Gastrocnemius medialis (tissue), 4 donors: ENCODE data around the gene UCK1. TPM values are rescaled to one million over a fixed set of nuclear protein-coding genes. Genes with fewer than 3 reads are reported as not detected.

Source experiments
- ATAC-seq, 2 donors: fragments of 150-250 bp; one replicate each; pipeline ENCODE4 v1.9.1; 2016
- DNase-seq, 2 donors: peaks; one replicate each; pipeline ENCODE4 v3.0.0-alpha.2; 2019
- H3K27ac ChIP-seq, 4 donors: fragments of 200-600 bp; sonication (generic); 1 replicate in 1 of 4; 2 replicates in 3 of 4; pipeline ENCODE4 v1.5.1; 2016 to 2018; ENCODE audit warnings: mild to moderate bottlenecking in 2 of 4, moderate library complexity in 1 of 4
- H3K27me3 ChIP-seq, 3 donors: fragments of 200-600 bp; sonication (generic) in 2 of 3; 1 replicate in 1 of 3; 2 replicates in 2 of 3; pipeline versions ENCODE4 v1.5.1 to v1.6.0; 2016 to 2019; ENCODE audit warnings: mild to moderate bottlenecking in 1 of 3, moderate library complexity in 1 of 3
- H3K36me3 ChIP-seq, 2 donors: fragments of 200-600 bp; sonication (generic) in 1 of 2; one replicate each; pipeline ENCODE4 v1.5.1; 2017 to 2018
- H3K4me1 ChIP-seq, 2 donors: fragments of 200-600 bp; sonication (generic) in 1 of 2; one replicate each; pipeline ENCODE4 v1.5.1; 2016 to 2017; ENCODE audit warnings: mild to moderate bottlenecking in 2 of 2
- H3K4me3 ChIP-seq, 4 donors: fragments of 200-600 bp; sonication (generic) in 3 of 4; 1 replicate in 1 of 4; 2 replicates in 3 of 4; pipeline ENCODE4 v1.5.1; 2016 to 2019; ENCODE audit warnings: mild to moderate bottlenecking in 2 of 4
- H3K9me3 ChIP-seq, 3 donors: fragments of 200-600 bp; sonication (generic) in 2 of 3; 1 replicate in 1 of 3; 2 replicates in 2 of 3; pipeline ENCODE4 v1.5.1; 2016 to 2019
- CTCF ChIP-seq, 5 experiments: fragments of 450-650 bp in 3 of 5; fragments of 200-600 bp in 2 of 5; sonication (generic) in 2 of 5; IDR thresholded peaks in 4 of 5; conservative IDR thresholded peaks in 1 of 5; 1 replicate in 4 of 5; 2 replicates in 1 of 5; pipeline ENCODE4 v1.5.1; 2016 to 2019; ENCODE audit warnings: antibody characterized with exemption in 5 of 5, mild to moderate bottlenecking in 3 of 5, moderate library complexity in 3 of 5
- POLR2A ChIP-seq, 2 donors: fragments of 450-650 bp; IDR thresholded peaks; one replicate each; pipeline ENCODE4 v1.6.1; 2017; ENCODE audit warnings: antibody characterized with exemption in 2 of 2, mild to moderate bottlenecking in 2 of 2, moderate library complexity in 2 of 2
- in situ Hi-C, 4 donors: fragments of 200-750 bp; cut with MboI; loops; one replicate each; pipeline versions ENCODE4 v1.15.0 to v1.8.0; 2017; ENCODE audit warnings: low sequenced_read_pairs in 4 of 4
- intact Hi-C: fragments of 100-400 bp; cut with DNase I; formaldehyde crosslinking; loops from one replicate; pipeline ENCODE4 v1.15.1; 2023; ENCODE audit warnings: low total_unique reads
- total RNA-seq, 4 donors: library from RNA; depleted of rRNA; stranded (reverse); fragments of >200 nt; gene quantifications; one replicate each; pipeline versions ENCODE4 v1.1.0 to v1.2.3, GENCODE V29; 2016

UCK1 gene
- total RNA-seq, 4 donors from 2014 or later, result 39.7 to 86.9 (median 43.9) TPM

- in situ Hi-C loops (loop anchor here in 2 of 4 donors (25.0 kb wide), 1 partner anchor 90 kb away; the partner anchor contains the start of gene PRRC2B (in 2 of the 2)), intact Hi-C loops (no loop called here)
- H3K36me3 ChIP-seq, result peaks cover 9 to 80% of the 10 kb centered on the region in 2 donors
- no peak for TF ChIP-seq CTCF (IDR thresholded peaks at IDR 0.05 in 4 of 5, conservative IDR thresholded peaks at IDR 0.05 in 1 of 5)
- TF ChIP-seq POLR2A (IDR thresholded peaks at IDR 0.05), result peak in 1 of 2 donors; percentile 16
- H3K9me3 ChIP-seq, result no peaks in the 10 kb centered on the region
- H3K27ac ChIP-seq, result peak overlapping the region; percentile 73 to 90 (median 80)
- DNase-seq (peak; percentile 73 to 91), ATAC-seq (peak in 1 of 2 donors; percentile 77)
- no peaks in the 10 kb centered on the region for H3K27me3 ChIP-seq
- peaks cover 12 to 30% of the 10 kb centered on the region in 2 donors for H3K4me1 ChIP-seq
- no peak overlapping the region for H3K4me3 ChIP-seq
Measured at GRCh38 chr9:131476777-131477345, 54.2 kb downstream of the UCK1 start.

GRCh38 chr9:131475956-131476776 lies 54.9 kb downstream of the UCK1 start:
- in situ Hi-C loops (loop anchor here in 2 of 4 donors (25.0 kb wide), 1 partner anchor 89 kb away; the partner anchor contains the start of gene PRRC2B (in 2 of the 2)), intact Hi-C loops (no loop called here)
- no peak overlapping the region for H3K4me3 ChIP-seq
- no peak for DNase-seq
- no peaks in the 10 kb centered on the region for H3K27me3 ChIP-seq
- ATAC-seq, result peak; percentile 34 to 77
- H3K27ac ChIP-seq, result peak overlapping the region; percentile 73 to 90 (median 80)
- peaks cover 9 to 80% of the 10 kb centered on the region in 2 donors for H3K36me3 ChIP-seq
- peaks cover 12 to 25% of the 10 kb centered on the region in 2 donors for H3K4me1 ChIP-seq
- TF ChIP-seq POLR2A (IDR thresholded peaks at IDR 0.05) (peak in 1 of 2 donors; percentile 44), CTCF (IDR thresholded peaks at IDR 0.05 in 4 of 5, conservative IDR thresholded peaks at IDR 0.05 in 1 of 5) (peak; percentile 13 to 65 (median 39))
- no peaks in the 10 kb centered on the region for H3K9me3 ChIP-seq

- H3K27ac ChIP-seq, result peak overlapping the region; percentile 73 to 90 (median 80)
- in situ Hi-C loops (loop anchor here in 2 of 4 donors (25.0 kb wide), 1 partner anchor 88 kb away; the partner anchor contains the start of gene PRRC2B (in 2 of the 2)), intact Hi-C loops (no loop called here)
- H3K4me1 ChIP-seq, result peaks cover 12 to 20% of the 10 kb centered on the region in 2 donors
- TF ChIP-seq CTCF (IDR thresholded peaks at IDR 0.05 in 4 of 5, conservative IDR thresholded peaks at IDR 0.05 in 1 of 5), result no peak
- no peak for TF ChIP-seq POLR2A (IDR thresholded peaks at IDR 0.05)
- ATAC-seq (no peak), DNase-seq (no peak)
- H3K27me3 ChIP-seq, result no peaks in the 10 kb centered on the region
- H3K36me3 ChIP-seq, result peaks cover 9 to 88% of the 10 kb centered on the region in 2 donors
- H3K9me3 ChIP-seq, result no peaks in the 10 kb centered on the region
- H3K4me3 ChIP-seq, result no peak overlapping the region
Measured at GRCh38 chr9:131475111-131475955, 55.7 kb downstream of the UCK1 start.

- H3K4me1 ChIP-seq, result peaks cover 12 to 13% of the 10 kb centered on the region in 2 donors
- no peak for ATAC-seq
- no peaks in the 10 kb centered on the region for H3K27me3 ChIP-seq
- peaks cover 9 to 92% of the 10 kb centered on the region in 2 donors for H3K36me3 ChIP-seq
- no peak for DNase-seq
- no peak overlapping the region for H3K4me3 ChIP-seq
- in situ Hi-C loops, result loop anchor here in 3 of 4 donors (25.0 kb wide), 2 partner anchors 87 to 112 kb away; partner anchors contain the start of gene PRRC2B (in 2 of the 3)
- intact Hi-C loops, result no loop called here
- peak overlapping the region in 3 of 4 donors; percentile 77 to 90 (median 83) for H3K27ac ChIP-seq
- TF ChIP-seq CTCF (IDR thresholded peaks at IDR 0.05 in 4 of 5, conservative IDR thresholded peaks at IDR 0.05 in 1 of 5), result no peak
- TF ChIP-seq POLR2A (IDR thresholded peaks at IDR 0.05), result no peak
- H3K9me3 ChIP-seq, result no peaks in the 10 kb centered on the region
Measured at GRCh38 chr9:131474711-131475110, 56.4 kb downstream of the UCK1 start.
